HG03095 (cell line): ENCODE measurements around the gene LGR4.

Experiments used
- ATAC-seq: cut with Tn5 transposase; IDR thresholded peaks from one replicate; pipeline ENCODE4 v1.9.1; 2021; ENCODE audit warnings: moderate library complexity; ENCODE audit not compliant: unreplicated experiment

Gene LGR4

GRCh38 chr11:27386181-27386845 is 86.3 kb downstream of the LGR4 start:
- no peak for ATAC-seq

GRCh38 chr11:27385245-27385644 is 87.3 kb downstream of the LGR4 start:
- ATAC-seq: no peak

GRCh38 chr11:27384227-27384626 is 88.4 kb downstream of the LGR4 start:
- ATAC-seq: no peak

- ATAC-seq: no peak
These were observed 88.9 kb downstream of the LGR4 start for GRCh38 chr11:27383645-27384044.

DNA sequence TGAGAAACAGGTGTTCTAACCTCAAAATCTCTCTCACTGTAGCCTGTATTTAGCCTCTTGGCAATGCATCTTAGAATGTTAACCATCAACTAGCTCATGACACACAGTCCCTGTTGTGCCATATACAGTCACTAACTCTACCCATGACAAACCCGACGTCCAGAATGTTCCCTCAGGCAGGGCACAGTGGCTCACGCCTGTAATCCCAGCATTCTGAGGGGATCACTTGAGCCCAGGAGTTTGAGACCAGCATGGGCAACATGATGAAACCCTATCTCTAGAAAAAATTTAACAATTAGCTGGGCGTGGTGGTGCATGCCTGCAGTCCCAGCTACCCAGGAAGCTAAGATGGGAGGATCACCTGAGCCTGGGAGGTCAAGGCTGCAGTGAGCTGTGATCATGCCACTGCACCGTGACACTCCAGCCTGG is 91.3 kb downstream of the LGR4 start:
- no peak for ATAC-seq

GRCh38 chr11:27380771-27381170 is 91.8 kb downstream of the LGR4 start:
- ATAC-seq: no peak

GRCh38 chr11:27379449-27379848 is 93.1 kb downstream of the LGR4 start:
- ATAC-seq: no peak

GRCh38 chr11:27375370-27375769 is 97.2 kb downstream of the LGR4 start:
- no peak for ATAC-seq

DNA sequence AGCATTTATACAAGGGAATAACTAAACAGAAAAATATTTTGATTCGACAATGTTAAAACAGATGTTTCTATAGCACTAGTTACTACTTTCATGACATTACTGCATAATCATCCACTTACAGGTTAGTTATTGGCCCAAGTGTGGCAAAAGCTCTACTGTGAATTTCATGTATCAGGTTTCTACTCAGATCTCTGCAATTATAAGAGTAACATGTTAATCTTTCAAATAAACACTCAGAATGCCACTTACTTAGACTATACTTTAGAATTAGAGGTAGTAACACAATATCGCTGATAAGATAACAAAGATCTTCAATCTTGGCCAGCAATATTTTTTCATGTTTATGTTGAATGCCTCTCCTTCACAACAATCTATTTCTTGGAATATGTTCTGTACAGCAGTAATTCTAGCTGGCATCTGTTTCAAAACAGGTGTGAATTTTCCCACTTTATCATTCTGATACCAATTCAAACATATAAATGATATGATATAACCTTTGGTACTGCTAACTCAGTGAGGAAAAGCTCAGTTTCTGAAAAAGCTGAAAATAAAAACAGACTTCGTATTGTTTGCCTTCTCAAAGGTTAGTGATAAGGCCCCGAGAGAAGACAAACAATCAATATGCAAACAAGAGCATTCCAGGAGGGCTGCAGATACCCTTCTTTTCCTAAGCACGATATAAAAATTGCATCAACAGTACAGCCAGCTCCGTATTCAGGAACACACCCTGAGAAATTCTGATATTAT is 98.6 kb downstream of the LGR4 start:
- no peak for ATAC-seq

DNA sequence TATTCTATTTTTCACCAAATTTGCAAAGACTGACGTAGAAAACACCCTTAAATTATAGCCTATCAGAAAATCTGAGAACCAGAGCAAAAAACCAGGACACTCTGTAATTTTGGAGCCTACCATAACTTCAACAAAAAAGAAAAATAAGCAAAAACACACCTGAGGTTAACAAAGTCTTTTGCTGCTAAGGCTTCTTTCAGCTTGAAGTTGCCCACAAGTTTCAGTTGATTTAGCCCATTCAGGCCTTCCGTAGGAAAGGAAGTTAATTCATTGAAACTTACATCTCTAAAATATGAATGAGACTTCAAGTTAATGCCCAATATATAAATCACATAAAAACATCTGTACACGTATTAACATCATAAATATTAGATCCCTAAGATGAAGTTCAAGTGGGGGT is 99.2 kb downstream of the LGR4 start:
- no peak for ATAC-seq

- ATAC-seq: no peak
These were observed 100.4 kb downstream of the LGR4 start for GRCh38 chr11:27372164-27372563.

GRCh38 chr11:27371489-27371888 is 101.1 kb downstream of the LGR4 start:
- no peak for ATAC-seq

GRCh38 chr11:27370374-27370773 is 102.2 kb downstream of the LGR4 start:
- ATAC-seq: no peak

- no peak for ATAC-seq
These were observed 104.7 kb downstream of the LGR4 start for GRCh38 chr11:27367881-27368280.

- no peak for ATAC-seq
These were observed 108.9 kb downstream of the LGR4 start for GRCh38 chr11:27363576-27364117.

- ATAC-seq: peak; percentile 100
These were observed 109.6 kb downstream of the LGR4 start, which contains the start of gene CCDC34 for GRCh38 chr11:27362749-27363575. TSS of gene CCDC34 (minus strand) at chr11:27363215. CDS start at chr11:27363194, 21 bp downstream.

- ATAC-seq: no peak
These were observed 110.8 kb downstream of the LGR4 start for GRCh38 chr11:27361649-27362431.

GRCh38 chr11:27358296-27358695 is 114.3 kb downstream of the LGR4 start:
- no peak for ATAC-seq

DNA sequence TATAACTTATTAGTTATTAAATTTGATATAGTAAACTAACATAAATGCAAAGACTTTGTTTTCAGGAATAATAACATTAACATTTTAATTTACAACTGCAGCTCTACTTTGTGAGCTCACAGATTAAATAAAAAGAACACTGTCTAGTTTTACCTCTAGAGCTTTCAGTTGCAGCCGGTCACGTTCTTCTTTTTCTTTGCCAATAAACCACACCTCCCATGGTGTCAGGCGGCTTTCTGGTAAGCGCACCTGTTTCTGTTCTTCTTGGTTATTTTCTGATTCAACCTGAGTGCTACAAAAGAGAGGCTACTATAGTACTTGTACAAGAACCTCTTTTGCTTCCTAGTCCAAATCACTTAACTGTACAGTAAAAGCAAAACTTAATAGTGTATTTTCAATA is 115.3 kb downstream of the LGR4 start:
- no peak for ATAC-seq

GRCh38 chr11:27356624-27357222 is 115.9 kb downstream of the LGR4 start:
- no peak for ATAC-seq
